HuH-7 (cell line): ENCODE results near the gene CTIF.

ENCODE experiments used
- DNase-seq: peaks from one replicate; pipeline ENCODE4 v3.0.0; 2011; ENCODE audit warnings: low spot score

CTIF gene

GRCh38 chr18:48621815-48622555 is 83.2 kb downstream of the CTIF start:
- no peak for DNase-seq

DNA sequence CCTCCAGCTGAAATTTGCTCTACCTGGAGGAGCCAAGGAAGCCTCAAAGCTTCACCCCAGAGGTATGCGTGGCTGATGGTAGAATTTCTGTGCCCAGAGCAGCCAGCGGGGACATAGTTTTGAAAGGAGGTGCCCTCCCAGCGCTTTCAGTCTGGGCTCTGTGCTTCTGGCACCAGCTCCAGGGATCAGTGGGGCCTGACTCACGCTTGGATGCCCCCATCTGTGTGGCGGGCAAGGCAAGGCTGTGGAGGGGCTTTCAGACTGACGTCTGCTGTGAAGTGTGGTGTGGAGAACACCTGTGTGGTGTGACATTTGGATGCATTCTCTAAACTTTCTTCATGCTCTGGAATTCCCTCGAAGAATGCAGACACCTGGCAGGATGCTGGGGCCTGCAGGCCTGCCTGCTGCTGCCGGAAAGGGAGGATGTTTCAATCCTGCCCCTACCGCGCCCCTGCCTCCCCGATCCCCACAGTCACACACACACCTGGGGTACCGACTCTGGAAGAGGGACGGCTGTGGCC is 84.1 kb downstream of the CTIF start:
- no peak for DNase-seq

DNA sequence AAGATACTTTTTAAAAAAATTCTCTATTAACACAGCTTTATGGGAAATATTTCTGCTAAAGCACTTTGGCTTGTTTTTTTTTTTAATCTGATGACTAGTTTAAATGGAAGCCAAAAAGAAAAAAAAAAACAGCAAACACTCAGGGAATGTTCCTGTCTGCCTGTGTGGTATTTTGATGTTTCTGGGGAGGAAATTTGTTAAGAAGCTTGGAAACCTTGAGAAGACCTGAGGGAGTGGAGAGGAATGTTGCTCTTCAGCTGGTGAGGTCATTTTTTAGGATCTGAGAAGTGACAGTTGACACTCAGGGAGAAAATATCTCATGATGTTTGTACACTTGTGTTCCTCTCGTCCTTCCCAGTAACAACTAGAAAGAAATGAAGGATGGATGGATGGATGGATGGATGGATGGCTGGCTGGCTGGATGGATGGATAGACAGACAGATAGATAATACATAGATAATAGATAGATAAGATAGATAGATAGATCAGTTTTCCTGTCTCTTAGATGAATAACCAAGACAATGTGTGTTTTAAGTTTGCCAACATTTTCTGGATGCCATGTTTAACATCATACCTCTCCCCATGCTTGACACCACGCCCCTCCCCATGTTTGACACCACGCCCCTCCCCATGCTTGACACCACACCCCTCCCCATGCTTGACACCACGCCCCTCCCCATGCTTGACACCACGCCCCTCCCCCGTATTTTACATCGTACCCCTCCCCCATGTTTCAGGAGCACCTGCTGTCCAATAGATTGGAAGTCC is 84.8 kb downstream of the CTIF start:
- no peak for DNase-seq

GRCh38 chr18:48624856-48625255 is 86.0 kb downstream of the CTIF start:
- no peak for DNase-seq

DNA sequence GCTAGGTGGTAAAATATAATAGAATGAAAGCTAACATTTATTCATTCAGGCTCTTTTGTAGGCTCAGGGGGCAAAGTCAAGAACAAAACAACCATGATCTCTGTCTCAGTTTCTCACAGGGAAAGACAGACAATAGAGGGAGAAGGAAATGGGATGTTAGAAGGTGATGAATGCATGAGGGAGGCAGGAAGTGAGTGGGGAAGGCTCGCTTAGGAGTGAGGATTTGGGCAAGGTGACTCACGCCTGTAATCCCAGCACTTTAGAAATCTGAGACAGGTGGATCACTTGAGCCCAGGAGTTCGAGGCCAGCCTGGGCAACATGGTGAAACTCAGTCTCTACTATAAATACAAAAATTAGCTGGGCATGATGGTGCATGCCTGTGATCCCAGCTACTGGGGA is 88.4 kb downstream of the CTIF start:
- DNase-seq, result no peak

DNA sequence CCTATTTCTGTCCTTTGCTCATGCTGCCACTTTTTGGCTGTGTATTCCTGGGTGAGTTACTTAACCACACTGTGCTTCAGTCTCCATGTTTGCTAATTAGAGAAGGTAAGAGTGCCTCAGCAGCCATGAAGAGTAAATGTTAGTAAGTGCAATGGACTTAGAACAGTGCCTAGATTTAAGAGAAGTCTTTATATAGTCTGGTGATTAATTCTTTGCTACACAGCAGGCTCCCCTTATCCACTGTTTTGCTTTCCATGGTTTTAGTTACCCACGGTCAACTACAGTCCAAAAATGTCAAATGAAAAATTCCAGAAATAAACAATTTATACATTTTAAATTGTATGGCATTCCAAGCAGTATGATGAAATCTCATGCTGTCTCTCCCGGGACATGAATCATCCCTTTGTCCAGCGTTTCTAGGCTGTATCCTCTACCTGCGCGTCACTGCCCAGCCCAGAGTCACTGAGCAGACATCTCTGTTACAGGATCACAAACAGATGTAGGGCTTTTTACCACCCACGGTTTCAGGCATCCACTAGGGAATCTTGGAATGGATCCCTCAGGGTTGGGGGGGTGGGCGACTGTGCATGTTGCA is 91.0 kb downstream of the CTIF start:
- peak; percentile 21 for DNase-seq

DNA sequence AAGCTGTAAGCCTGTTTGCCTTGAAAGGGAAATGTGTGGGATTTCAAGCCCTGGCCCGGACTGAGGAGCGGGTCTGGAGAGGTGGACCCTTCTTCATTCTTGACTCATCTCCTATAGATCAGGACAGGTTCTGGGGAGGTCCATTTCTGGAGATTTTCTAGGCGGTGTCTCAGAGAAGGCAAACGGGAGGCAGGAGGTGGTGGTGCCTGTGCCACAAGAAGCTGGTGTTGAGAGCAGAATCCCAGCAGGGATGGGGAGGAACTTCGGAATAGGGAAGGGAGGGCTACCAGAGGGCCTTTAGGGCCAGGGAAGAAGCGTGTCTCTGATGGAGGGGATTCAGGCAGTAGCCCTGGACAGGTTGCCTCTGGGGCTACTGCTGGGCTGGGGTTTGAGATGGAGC is 93.0 kb downstream of the CTIF start:
- DNase-seq, result no peak

- no peak for DNase-seq
Observed at GRCh38 chr18:48632676-48633257, 93.9 kb downstream of the CTIF start.

DNA sequence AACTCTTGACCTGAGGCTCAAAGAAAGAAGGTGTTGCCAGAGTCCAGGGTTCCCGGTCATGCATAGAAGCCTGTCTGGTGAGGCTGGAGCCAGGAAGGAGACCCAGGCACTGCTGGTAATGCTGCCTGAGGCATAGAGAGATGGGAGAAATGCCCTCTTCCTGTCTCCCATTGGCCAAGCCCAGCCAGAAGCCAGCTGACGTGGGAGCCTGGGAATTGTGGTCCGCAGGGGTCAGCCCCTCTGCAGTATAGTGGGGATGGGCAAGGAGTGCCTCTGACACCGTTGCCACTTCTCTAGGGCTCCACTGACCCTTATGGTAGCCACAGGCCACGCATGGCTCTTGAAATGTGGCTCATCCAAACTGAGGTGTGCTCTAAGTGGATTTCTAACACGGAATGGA is 95.7 kb downstream of the CTIF start:
- DNase-seq, result no peak

DNA sequence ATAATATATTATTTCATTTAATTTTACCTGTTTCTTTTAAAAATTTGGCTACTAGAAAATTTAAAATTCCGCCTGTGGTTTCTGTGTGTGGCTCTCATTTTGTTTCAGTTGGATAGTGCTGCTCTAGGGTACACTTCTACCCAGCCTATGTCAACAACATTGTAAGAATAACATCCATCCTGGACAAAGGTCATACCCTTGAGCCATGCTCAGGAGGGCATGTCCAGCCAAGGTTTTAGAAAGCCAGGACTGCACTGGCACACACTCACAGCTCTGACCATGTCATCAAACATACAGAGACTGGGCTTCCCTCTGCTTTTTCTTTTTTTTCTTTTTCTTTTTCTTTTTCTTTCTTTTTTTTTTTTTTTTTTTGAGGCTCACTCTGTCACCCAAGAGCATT is 96.1 kb downstream of the CTIF start:
- DNase-seq, result no peak

GRCh38 chr18:48635806-48636205 is 97.0 kb downstream of the CTIF start:
- no peak for DNase-seq

DNA sequence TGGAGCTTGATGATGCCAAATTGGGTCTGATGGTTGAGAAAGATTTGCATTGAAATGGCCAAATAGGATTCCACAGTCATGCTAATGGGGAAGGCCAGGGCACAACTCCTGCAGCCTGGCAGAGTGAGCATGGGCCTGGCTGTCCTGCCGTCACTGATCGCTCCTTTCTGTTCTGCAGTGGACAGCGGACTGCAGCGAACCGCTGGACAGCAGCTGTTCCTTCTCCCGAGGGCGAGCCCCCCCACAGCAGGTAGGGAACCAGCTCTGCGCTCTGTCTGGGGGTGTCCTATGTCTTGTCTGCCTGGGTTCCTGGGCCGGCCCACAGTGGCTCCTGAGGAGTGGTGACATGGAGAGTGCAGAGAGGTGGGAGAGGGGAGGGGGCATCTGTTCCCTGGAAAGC is 97.6 kb downstream of the CTIF start:
- DNase-seq, result no peak

DNA sequence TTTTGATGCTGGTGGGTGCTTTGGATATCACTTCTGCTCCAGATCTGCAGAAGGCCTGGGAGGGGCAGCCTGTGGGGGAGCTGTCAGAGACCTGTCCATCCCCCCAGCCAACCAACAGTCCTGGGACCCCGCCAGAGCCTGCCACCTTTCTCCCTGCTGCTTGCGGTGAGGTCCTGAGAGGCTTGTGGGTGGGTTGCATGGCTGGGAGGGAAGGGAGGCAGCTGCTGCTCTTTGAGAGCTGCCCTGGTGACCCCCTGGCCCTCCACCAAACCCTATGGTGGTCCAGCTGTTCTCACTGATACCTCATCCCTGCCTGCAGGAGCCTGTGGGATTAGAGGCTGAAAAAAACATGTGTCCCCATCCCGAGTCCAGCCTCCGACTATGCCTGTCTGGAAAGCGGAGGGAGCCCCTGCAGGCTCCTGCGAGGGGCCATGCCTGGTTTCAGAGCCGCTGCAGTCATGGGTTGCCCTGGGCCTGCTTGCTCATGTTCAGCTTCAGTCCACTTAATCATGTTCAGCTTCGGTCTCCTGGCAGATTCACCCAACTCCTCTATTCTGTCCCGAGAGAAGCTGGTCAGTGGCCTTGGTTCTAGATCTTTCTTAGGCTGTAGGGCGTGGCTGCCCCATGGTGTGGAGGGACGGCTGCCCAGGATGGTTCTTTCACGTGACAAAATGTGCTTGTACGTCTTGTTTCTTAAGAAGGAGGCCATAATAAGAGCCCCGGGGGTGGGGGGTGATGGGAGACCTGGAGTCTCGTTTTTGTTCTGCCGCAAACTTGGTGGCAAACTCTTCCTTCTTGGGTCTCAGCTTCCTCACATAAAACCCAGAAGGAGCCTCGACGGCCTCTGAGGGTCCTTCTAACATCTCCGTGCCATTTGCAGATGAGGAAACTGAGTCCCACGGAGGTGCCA is 98.5 kb downstream of the CTIF start:
- DNase-seq, result no peak

DNA sequence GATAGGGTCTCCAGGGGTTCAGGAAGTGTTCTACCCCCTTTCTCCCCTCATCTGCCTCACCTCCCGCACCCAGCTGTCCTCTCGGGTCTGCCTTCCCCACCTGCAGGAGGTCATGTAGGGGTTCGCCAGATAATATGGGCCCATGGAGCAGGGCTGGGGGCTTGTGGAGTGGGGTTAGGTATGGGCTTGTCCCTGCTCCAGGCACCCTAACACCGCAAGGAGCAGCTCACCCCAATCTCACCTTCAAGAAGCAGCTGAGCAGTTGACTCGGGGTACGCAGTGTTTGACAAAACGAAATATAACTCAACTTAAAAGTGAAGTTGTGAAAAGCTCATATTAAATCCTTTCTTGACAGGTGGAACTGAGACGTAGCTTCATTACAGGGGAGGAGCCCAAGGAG is 99.6 kb downstream of the CTIF start:
- DNase-seq, result no peak

GRCh38 chr18:48638896-48639771 is 100.3 kb downstream of the CTIF start:
- no peak for DNase-seq

DNA sequence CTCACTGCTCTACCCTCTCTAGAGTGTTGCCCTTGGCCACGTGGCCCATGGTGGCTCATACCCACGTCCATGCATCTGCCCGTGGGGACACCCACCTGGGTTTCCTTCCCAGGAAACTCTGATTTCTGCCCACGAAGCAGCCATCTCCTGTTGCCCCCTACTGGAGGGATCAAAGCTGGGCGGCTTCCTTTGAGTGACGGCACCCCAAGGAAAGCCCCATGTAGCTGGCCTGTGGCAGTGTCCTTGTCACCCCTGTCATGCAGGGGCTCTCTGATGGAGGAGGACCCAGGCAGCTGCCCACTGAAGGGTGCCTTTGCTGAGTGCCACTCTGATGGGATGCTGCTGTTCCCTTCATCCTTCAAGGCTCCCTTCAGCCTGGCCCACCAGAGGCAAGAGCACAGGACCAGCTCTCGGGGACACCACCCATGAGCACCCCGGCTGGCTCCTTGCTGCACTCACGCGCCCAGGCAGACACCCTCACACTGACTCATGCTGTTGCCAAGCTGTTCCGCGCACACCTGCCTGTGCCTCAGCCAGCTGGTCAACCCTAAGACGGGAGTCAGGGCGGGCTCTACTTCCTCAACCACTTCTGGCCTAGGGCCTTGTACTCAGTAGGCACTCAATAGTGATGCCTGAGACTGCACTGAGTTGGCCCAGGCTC is 101.1 kb downstream of the CTIF start:
- DNase-seq, result no peak

GRCh38 chr18:48640566-48641270 is 101.9 kb downstream of the CTIF start:
- DNase-seq, result no peak

DNA sequence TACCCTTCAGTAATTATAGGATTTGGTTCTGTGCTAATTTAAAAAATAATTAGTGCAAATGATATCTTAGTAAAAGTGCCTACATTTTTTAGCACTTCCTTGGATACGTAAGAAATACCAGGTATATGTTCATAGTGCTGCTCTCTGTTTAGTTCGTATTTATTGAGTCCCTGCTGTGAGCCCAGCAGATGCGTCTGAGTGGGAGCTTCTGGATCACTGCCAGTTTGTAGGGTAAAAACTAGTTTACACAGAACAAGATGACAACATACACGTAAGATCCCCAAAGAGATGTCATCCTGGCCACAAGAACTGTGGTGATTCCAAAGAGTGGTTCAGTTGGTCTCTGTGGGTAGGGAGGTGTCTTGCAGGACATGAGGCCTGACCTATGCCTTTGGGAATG is 103.2 kb downstream of the CTIF start:
- DNase-seq, result no peak

- no peak for DNase-seq
Observed at GRCh38 chr18:48642503-48642902, 103.7 kb downstream of the CTIF start.
